WTC11 (cell line): ENCODE data around the gene TMEM54. TPM values are rescaled to one million over a fixed set of nuclear protein-coding genes. Genes with fewer than 3 reads are reported as not detected.

Experiments
- ATAC-seq: fragments of 200-7000 bp; cut with Tn5 transposase; 2 replicates; pipeline ENCODE4 v1.10.0; 2021; ENCODE audit warnings: mild to moderate bottlenecking, moderate library complexity
- CTCF ChIA-PET: fragments of 300-600 bp; sonication (Branson Sonifier 250); formaldehyde crosslinking; loops from one replicate; lab custom pipeline; 2021; ENCODE audit warnings: antibody characterized with exemption; lab: Charles Lee
- POLR2A ChIA-PET: fragments of 350-600 bp; sonication (Branson Sonifier 250); formaldehyde crosslinking; loops from one replicate; lab custom pipeline; 2021; ENCODE audit warnings: antibody characterized with exemption; lab: Charles Lee
- DNase-seq: peaks from one replicate; pipeline ENCODE4 v3.0.0; 2021; ENCODE audit warnings: low spot score
- H3K27ac Mint-ChIP-seq: 2 replicates; pipeline ENCODE4 v1.8.0; 2021; ENCODE audit warnings: mixed read lengths
- H3K27me3 Mint-ChIP-seq: 2 replicates; pipeline ENCODE4 v1.8.0; 2021; ENCODE audit warnings: low read depth, mild to moderate bottlenecking, moderate library complexity, mixed read lengths
- H3K36me3 Mint-ChIP-seq: 2 replicates; pipeline ENCODE4 v1.8.0; 2021; ENCODE audit warnings: mixed read lengths
- H3K4me1 Mint-ChIP-seq: 2 replicates; pipeline ENCODE4 v1.8.0; 2022; ENCODE audit warnings: mixed read lengths
- H3K4me3 Mint-ChIP-seq: 2 replicates; pipeline ENCODE4 v1.8.0; 2021; ENCODE audit warnings: mild to moderate bottlenecking, moderate library complexity, mixed read lengths
- H3K9me3 Mint-ChIP-seq: 2 replicates; pipeline ENCODE4 v1.8.0; 2021; ENCODE audit warnings: mixed read lengths
- ETV6 ChIP-seq: sonication (generic); formaldehyde crosslinking; IDR thresholded peaks from 2 replicates; pipeline ENCODE4 v1.8.1; 2022; ENCODE audit warnings: mild to moderate bottlenecking, missing genetic modification reagents
- FOXP1 ChIP-seq: sonication (generic); formaldehyde crosslinking; IDR thresholded peaks from 2 replicates; pipeline ENCODE4 v1.8.0; 2022; ENCODE audit warnings: missing genetic modification reagents, mild to moderate bottlenecking, moderate library complexity, borderline replicate concordance
- NFATC4 ChIP-seq: fragments of 250-450 bp; sonication (Bioruptor Pico); IDR thresholded peaks from 2 replicates; pipeline ENCODE4 v1.9.0; 2021; ENCODE audit warnings: mild to moderate bottlenecking
- SMAD3 ChIP-seq: sonication (generic); formaldehyde crosslinking; IDR thresholded peaks from 2 replicates; pipeline ENCODE4 v1.8.0; 2022; ENCODE audit warnings: missing genetic modification reagents, mild to moderate bottlenecking, borderline replicate concordance
- ZBTB21 ChIP-seq: sonication (generic); formaldehyde crosslinking; IDR thresholded peaks from 2 replicates; pipeline ENCODE4 v1.8.1; 2023; ENCODE audit warnings: mild to moderate bottlenecking, missing genetic modification reagents, borderline replicate concordance
- ZNF138 ChIP-seq: sonication (generic); formaldehyde crosslinking; conservative IDR thresholded peaks from 2 replicates; pipeline ENCODE4 v1.8.1; 2022; ENCODE audit warnings: mild to moderate bottlenecking, moderate library complexity, missing genetic modification reagents
- ZNF232 ChIP-seq: sonication (generic); formaldehyde crosslinking; IDR thresholded peaks from 2 replicates; pipeline ENCODE4 v1.8.0; 2022; ENCODE audit warnings: mild to moderate bottlenecking, missing genetic modification reagents
- total RNA-seq: library from RNA; stranded (reverse); gene quantifications from 3 replicates; pipeline ENCODE4 v1.2.3, GENCODE V29; 2021
- TF ChIP-seq, protein P1 (sequence below): sonication (generic); formaldehyde crosslinking; IDR thresholded peaks from 2 replicates; pipeline ENCODE4 v1.8.0; 2022; ENCODE audit warnings: mild to moderate bottlenecking, missing genetic modification reagents
- TF ChIP-seq, protein P2 (sequence below): sonication (generic); formaldehyde crosslinking; IDR thresholded peaks from 2 replicates; pipeline ENCODE4 v1.8.1; 2023; ENCODE audit warnings: mild to moderate bottlenecking, missing genetic modification reagents
- TF ChIP-seq, protein P3 (sequence below): sonication (generic); formaldehyde crosslinking; IDR thresholded peaks from 2 replicates; pipeline ENCODE4 v1.8.0; 2023; ENCODE audit warnings: missing genetic modification reagents
- TF ChIP-seq, protein P4 (sequence below): sonication (generic); formaldehyde crosslinking; IDR thresholded peaks from 2 replicates; pipeline ENCODE4 v1.8.0; 2022; ENCODE audit warnings: missing genetic modification reagents
- TF ChIP-seq, protein P5 (sequence below): sonication (generic); formaldehyde crosslinking; IDR thresholded peaks from 2 replicates; pipeline ENCODE4 v1.8.0; 2022; ENCODE audit warnings: mild to moderate bottlenecking, missing genetic modification reagents
- TF ChIP-seq, protein P6 (sequence below): fragments of 250-450 bp; sonication (Bioruptor Pico); IDR thresholded peaks from 2 replicates; pipeline ENCODE4 v1.8.0; 2021; ENCODE audit warnings: mild to moderate bottlenecking
- TF ChIP-seq, protein P7 (sequence below): sonication (generic); formaldehyde crosslinking; conservative IDR thresholded peaks from 2 replicates; pipeline ENCODE4 v1.8.1; 2023; ENCODE audit warnings: mild to moderate bottlenecking, low read depth, missing genetic modification reagents, moderate library complexity
- TF ChIP-seq, protein P8 (sequence below): fragments of 250-450 bp; sonication (Bioruptor Pico); IDR thresholded peaks from 2 replicates; pipeline ENCODE4 v1.9.0; 2021; ENCODE audit warnings: mild to moderate bottlenecking, borderline replicate concordance

The TMEM54 gene
- total RNA-seq, 1 experiment from 2014 or later = 20.7 TPM

DNA sequence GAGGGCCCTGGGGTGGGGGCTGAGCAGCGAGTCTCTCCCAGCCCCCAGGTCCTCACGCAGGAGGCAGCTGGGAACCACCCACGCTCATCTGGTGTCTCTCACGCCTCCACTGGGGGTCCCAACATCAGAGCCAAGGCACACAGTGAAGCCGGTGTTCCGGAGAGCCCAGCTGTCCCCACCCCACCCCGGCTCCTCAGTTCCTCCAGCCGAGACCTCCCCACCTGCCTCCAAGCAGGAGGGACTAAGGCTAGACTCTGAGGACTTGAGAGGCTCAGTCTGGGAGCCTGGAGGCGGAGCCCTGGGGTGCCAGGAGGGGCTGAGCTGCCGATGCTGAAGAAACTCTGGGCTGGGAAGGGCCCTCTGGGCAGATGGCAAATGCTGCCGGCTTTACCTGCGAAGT, 16.5 kb downstream of the TMEM54 start:
- Mint-ChIP-seq H3K36me3 (no peaks in the 10 kb centered on the region), H3K4me3 (no peak overlapping the region), H3K4me1 (peaks cover 12% of the 10 kb centered on the region), H3K27me3 (peaks cover 59% of the 10 kb centered on the region), H3K27ac (no peak overlapping the region), H3K9me3 (no peaks in the 10 kb centered on the region)
- ChIA-PET CTCF (interaction anchor here (0.8 to 4.6 kb wide), 5 partner anchors 8 to 365 kb away, joined by 3 to 93 read pairs (median 3); partner anchors contain the start of gene FNDC5), POLR2A (no interaction called here)
- TF ChIP-seq ZBTB21 (CRISPR knock-in tag) (no peak), NFATC4 (CRISPR knock-in tag) (no peak), SMAD3 (CRISPR knock-in tag) (no peak), FOXP1 (no peak), ETV6 (CRISPR knock-in tag) (no peak), ZNF138 (no peak)
- TF ChIP-seq, protein P1, sequence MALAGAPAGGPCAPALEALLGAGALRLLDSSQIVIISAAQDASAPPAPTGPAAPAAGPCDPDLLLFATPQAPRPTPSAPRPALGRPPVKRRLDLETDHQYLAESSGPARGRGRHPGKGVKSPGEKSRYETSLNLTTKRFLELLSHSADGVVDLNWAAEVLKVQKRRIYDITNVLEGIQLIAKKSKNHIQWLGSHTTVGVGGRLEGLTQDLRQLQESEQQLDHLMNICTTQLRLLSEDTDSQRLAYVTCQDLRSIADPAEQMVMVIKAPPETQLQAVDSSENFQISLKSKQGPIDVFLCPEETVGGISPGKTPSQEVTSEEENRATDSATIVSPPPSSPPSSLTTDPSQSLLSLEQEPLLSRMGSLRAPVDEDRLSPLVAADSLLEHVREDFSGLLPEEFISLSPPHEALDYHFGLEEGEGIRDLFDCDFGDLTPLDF = no peak
- TF ChIP-seq, protein P2, sequence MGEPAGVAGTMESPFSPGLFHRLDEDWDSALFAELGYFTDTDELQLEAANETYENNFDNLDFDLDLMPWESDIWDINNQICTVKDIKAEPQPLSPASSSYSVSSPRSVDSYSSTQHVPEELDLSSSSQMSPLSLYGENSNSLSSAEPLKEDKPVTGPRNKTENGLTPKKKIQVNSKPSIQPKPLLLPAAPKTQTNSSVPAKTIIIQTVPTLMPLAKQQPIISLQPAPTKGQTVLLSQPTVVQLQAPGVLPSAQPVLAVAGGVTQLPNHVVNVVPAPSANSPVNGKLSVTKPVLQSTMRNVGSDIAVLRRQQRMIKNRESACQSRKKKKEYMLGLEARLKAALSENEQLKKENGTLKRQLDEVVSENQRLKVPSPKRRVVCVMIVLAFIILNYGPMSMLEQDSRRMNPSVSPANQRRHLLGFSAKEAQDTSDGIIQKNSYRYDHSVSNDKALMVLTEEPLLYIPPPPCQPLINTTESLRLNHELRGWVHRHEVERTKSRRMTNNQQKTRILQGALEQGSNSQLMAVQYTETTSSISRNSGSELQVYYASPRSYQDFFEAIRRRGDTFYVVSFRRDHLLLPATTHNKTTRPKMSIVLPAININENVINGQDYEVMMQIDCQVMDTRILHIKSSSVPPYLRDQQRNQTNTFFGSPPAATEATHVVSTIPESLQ (CRISPR knock-in tag) = no peak
- TF ChIP-seq, protein P3, sequence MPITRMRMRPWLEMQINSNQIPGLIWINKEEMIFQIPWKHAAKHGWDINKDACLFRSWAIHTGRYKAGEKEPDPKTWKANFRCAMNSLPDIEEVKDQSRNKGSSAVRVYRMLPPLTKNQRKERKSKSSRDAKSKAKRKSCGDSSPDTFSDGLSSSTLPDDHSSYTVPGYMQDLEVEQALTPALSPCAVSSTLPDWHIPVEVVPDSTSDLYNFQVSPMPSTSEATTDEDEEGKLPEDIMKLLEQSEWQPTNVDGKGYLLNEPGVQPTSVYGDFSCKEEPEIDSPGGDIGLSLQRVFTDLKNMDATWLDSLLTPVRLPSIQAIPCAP (CRISPR knock-in tag) = no peak
- TF ChIP-seq, protein P4, sequence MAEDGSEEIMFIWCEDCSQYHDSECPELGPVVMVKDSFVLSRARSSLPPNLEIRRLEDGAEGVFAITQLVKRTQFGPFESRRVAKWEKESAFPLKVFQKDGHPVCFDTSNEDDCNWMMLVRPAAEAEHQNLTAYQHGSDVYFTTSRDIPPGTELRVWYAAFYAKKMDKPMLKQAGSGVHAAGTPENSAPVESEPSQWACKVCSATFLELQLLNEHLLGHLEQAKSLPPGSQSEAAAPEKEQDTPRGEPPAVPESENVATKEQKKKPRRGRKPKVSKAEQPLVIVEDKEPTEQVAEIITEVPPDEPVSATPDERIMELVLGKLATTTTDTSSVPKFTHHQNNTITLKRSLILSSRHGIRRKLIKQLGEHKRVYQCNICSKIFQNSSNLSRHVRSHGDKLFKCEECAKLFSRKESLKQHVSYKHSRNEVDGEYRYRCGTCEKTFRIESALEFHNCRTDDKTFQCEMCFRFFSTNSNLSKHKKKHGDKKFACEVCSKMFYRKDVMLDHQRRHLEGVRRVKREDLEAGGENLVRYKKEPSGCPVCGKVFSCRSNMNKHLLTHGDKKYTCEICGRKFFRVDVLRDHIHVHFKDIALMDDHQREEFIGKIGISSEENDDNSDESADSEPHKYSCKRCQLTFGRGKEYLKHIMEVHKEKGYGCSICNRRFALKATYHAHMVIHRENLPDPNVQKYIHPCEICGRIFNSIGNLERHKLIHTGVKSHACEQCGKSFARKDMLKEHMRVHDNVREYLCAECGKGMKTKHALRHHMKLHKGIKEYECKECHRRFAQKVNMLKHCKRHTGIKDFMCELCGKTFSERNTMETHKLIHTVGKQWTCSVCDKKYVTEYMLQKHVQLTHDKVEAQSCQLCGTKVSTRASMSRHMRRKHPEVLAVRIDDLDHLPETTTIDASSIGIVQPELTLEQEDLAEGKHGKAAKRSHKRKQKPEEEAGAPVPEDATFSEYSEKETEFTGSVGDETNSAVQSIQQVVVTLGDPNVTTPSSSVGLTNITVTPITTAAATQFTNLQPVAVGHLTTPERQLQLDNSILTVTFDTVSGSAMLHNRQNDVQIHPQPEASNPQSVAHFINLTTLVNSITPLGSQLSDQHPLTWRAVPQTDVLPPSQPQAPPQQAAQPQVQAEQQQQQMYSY (CRISPR knock-in tag) = no peak
- TF ChIP-seq, protein P5, sequence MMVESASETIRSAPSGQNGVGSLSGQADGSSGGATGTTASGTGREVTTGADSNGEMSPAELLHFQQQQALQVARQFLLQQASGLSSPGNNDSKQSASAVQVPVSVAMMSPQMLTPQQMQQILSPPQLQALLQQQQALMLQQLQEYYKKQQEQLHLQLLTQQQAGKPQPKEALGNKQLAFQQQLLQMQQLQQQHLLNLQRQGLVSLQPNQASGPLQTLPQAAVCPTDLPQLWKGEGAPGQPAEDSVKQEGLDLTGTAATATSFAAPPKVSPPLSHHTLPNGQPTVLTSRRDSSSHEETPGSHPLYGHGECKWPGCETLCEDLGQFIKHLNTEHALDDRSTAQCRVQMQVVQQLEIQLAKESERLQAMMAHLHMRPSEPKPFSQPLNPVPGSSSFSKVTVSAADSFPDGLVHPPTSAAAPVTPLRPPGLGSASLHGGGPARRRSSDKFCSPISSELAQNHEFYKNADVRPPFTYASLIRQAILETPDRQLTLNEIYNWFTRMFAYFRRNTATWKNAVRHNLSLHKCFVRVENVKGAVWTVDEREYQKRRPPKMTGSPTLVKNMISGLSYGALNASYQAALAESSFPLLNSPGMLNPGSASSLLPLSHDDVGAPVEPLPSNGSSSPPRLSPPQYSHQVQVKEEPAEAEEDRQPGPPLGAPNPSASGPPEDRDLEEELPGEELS = no peak
- TF ChIP-seq, protein P6, sequence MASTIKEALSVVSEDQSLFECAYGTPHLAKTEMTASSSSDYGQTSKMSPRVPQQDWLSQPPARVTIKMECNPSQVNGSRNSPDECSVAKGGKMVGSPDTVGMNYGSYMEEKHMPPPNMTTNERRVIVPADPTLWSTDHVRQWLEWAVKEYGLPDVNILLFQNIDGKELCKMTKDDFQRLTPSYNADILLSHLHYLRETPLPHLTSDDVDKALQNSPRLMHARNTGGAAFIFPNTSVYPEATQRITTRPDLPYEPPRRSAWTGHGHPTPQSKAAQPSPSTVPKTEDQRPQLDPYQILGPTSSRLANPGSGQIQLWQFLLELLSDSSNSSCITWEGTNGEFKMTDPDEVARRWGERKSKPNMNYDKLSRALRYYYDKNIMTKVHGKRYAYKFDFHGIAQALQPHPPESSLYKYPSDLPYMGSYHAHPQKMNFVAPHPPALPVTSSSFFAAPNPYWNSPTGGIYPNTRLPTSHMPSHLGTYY = no peak
- ATAC-seq (no peak), DNase-seq (no peak)

DNA sequence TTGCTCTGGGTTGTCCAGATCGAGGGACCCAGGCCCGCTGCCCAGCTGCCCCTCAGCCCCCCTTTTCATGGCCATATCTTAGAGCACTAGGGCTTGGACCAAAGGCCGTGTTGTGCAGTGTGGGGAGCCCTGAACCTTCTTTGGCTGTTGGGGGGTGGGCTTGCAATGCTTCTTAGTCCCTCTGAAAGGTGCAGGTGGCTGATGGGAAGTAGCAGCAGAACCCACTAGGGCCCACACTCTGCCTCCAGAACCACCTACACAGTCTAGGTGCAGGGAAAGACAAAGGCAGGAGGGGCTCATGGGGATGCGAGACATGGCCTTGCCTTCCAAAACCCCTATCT, 17.2 kb downstream of the TMEM54 start:
- H3K27me3 Mint-ChIP-seq = peaks cover 51% of the 10 kb centered on the region
- no peak overlapping the region for H3K4me3 Mint-ChIP-seq
- H3K9me3 Mint-ChIP-seq = no peaks in the 10 kb centered on the region
- POLR2A ChIA-PET = no interaction called here
- ATAC-seq (no peak), DNase-seq (no peak)
- no peak overlapping the region for H3K27ac Mint-ChIP-seq
- peaks cover 12% of the 10 kb centered on the region for H3K4me1 Mint-ChIP-seq
- CTCF ChIA-PET = interaction anchor here (0.8 to 4.6 kb wide), 3 partner anchors 8 to 111 kb away, joined by 3 to 93 read pairs (median 3); no protein-coding TSS in a partner anchor
- no peaks in the 10 kb centered on the region for H3K36me3 Mint-ChIP-seq
- TF ChIP-seq ZNF138 (no peak), ETV6 (CRISPR knock-in tag) (no peak), ZNF232 (CRISPR knock-in tag) (no peak)
- TF ChIP-seq, protein P7, sequence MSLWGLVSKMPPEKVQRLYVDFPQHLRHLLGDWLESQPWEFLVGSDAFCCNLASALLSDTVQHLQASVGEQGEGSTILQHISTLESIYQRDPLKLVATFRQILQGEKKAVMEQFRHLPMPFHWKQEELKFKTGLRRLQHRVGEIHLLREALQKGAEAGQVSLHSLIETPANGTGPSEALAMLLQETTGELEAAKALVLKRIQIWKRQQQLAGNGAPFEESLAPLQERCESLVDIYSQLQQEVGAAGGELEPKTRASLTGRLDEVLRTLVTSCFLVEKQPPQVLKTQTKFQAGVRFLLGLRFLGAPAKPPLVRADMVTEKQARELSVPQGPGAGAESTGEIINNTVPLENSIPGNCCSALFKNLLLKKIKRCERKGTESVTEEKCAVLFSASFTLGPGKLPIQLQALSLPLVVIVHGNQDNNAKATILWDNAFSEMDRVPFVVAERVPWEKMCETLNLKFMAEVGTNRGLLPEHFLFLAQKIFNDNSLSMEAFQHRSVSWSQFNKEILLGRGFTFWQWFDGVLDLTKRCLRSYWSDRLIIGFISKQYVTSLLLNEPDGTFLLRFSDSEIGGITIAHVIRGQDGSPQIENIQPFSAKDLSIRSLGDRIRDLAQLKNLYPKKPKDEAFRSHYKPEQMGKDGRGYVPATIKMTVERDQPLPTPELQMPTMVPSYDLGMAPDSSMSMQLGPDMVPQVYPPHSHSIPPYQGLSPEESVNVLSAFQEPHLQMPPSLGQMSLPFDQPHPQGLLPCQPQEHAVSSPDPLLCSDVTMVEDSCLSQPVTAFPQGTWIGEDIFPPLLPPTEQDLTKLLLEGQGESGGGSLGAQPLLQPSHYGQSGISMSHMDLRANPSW (CRISPR knock-in tag) = no peak
- TF ChIP-seq, protein P8, sequence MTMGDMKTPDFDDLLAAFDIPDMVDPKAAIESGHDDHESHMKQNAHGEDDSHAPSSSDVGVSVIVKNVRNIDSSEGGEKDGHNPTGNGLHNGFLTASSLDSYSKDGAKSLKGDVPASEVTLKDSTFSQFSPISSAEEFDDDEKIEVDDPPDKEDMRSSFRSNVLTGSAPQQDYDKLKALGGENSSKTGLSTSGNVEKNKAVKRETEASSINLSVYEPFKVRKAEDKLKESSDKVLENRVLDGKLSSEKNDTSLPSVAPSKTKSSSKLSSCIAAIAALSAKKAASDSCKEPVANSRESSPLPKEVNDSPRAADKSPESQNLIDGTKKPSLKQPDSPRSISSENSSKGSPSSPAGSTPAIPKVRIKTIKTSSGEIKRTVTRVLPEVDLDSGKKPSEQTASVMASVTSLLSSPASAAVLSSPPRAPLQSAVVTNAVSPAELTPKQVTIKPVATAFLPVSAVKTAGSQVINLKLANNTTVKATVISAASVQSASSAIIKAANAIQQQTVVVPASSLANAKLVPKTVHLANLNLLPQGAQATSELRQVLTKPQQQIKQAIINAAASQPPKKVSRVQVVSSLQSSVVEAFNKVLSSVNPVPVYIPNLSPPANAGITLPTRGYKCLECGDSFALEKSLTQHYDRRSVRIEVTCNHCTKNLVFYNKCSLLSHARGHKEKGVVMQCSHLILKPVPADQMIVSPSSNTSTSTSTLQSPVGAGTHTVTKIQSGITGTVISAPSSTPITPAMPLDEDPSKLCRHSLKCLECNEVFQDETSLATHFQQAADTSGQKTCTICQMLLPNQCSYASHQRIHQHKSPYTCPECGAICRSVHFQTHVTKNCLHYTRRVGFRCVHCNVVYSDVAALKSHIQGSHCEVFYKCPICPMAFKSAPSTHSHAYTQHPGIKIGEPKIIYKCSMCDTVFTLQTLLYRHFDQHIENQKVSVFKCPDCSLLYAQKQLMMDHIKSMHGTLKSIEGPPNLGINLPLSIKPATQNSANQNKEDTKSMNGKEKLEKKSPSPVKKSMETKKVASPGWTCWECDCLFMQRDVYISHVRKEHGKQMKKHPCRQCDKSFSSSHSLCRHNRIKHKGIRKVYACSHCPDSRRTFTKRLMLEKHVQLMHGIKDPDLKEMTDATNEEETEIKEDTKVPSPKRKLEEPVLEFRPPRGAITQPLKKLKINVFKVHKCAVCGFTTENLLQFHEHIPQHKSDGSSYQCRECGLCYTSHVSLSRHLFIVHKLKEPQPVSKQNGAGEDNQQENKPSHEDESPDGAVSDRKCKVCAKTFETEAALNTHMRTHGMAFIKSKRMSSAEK = no peak
- TF ChIP-seq, protein P3 (CRISPR knock-in tag) = no peak
